Adrenal gland (tissue), 12 donors: ENCODE data around the gene DCC. TPM values are rescaled to one million over a fixed set of nuclear protein-coding genes. Genes with fewer than 3 reads are reported as not detected.

Experiments used
- DNase-seq, 7 donors: peaks; one replicate each; pipeline ENCODE4 v3.0.0-alpha.2; 2019 to 2020
- H3K27ac ChIP-seq, 5 donors: fragments of 200-600 bp; sonication (generic) in 4 of 5; 1 replicate in 3 of 5; 2 replicates in 2 of 5; pipeline versions ENCODE4 v1.5.1 to v1.8.0; 2016 to 2020; ENCODE audit warnings: mild to moderate bottlenecking in 1 of 5
- H3K27me3 ChIP-seq: fragments of 200-600 bp; 2 replicates; pipeline ENCODE4 v1.8.0; 2021
- H3K36me3 ChIP-seq, 2 donors: fragments of 200-600 bp; replicated peaks in 1 of 2; 1 replicate in 1 of 2; 2 replicates in 1 of 2; pipeline versions ENCODE4 v1.5.1 to v1.8.0; 2018 to 2022
- H3K4me1 ChIP-seq, 2 donors: fragments of 200-600 bp; replicated peaks in 1 of 2; 1 replicate in 1 of 2; 2 replicates in 1 of 2; pipeline versions ENCODE4 v1.5.1 to v1.8.0; 2018 to 2021
- H3K4me3 ChIP-seq, 4 donors: fragments of 200-600 bp; sonication (generic) in 3 of 4; one replicate each; pipeline ENCODE4 v1.5.1; 2016 to 2018
- H3K9me3 ChIP-seq, 3 donors: fragments of 200-600 bp; sonication (generic) in 1 of 3; replicated peaks in 1 of 3; 1 replicate in 2 of 3; 2 replicates in 1 of 3; pipeline versions ENCODE4 v1.5.1 to v1.8.0; 2016 to 2021
- POLR2A ChIP-seq, 2 donors: fragments of 450-650 bp; IDR thresholded peaks; one replicate each; pipeline ENCODE4 v1.6.1; 2017; ENCODE audit warnings: antibody characterized with exemption in 2 of 2, mild to moderate bottlenecking in 2 of 2, moderate library complexity in 1 of 2
- WGBS, 4 donors: extraction: QIAGEN DNeasy Blood & Tissue Kit in 2 of 4; methylation state at CpG; one replicate each; pipeline versions ENCODE4 v1.1.5 to v1.1.7; 2013 to 2017; 5-methylcytosine and 5-hydroxymethylcytosine counted together
- intact Hi-C, 2 donors: fragments of 100-400 bp; cut with DNase I; formaldehyde crosslinking; loops; one replicate each; pipeline versions ENCODE4 v1.14.1 to v1.15.0; 2022 to 2023
- polyA plus RNA-seq, 3 donors: library from polyadenylated mRNA; stranded (reverse); fragments of 200-250 nt in 2 of 3; fragments of 350-450 nt in 1 of 3; fragmentation: Illumina TruSeq in 1 of 3; extraction: RNeasy Lipid Tissue Mini Kit (QIAGEN cat#74804) in 1 of 3; gene quantifications; one replicate each; pipeline ENCODE4 v1.2.3, GENCODE V29; 2013 to 2014
- total RNA-seq, 9 donors: library from RNA; depleted of rRNA in 4 of 9; stranded (reverse); fragments of >200 nt in 4 of 9; fragments of 120-200 nt in 1 of 9; fragmentation: NEBNext Ultra II Directional in 1 of 9; extraction: Animal tissue kit (Norgen Biotek cat#: 25700) in 1 of 9; gene quantifications; one replicate each; pipeline versions ENCODE4 v1.1.0 to v1.2.4, GENCODE V29; 2013 to 2023
- TF ChIP-seq, protein P1 (sequence below), 6 experiments: fragments of 450-650 bp in 4 of 6; fragments of 200-600 bp in 2 of 6; sonication (generic) in 1 of 6; IDR thresholded peaks; 1 replicate in 5 of 6; 2 replicates in 1 of 6; pipeline versions ENCODE4 v1.5.1 to v1.8.0; 2016 to 2021; ENCODE audit warnings: antibody characterized with exemption in 6 of 6, mild to moderate bottlenecking in 2 of 6, moderate library complexity in 1 of 6
- donor health status: healthy with polysubstance abuse.
- donor health status: Bipolar disorder and iron deficiency.
- donor health status: DM: yes; HTN: yes; CAD: no.
- donor health status: DM: no; HTN: no; CAD: no.
- donor health status: DM: no; HTN: no; CAD: no.
- donor health status: DM: yes; HTN: yes; CAD: no.

DCC gene
- total and polyA plus RNA-seq, 12 donors = 0.33 to 3.5 (median 1.1) TPM; not detected in 1

GRCh38 chr18:53191634-53192033 is 851.6 kb downstream of the DCC start:
- no peaks in the 10 kb centered on the region for H3K4me1 ChIP-seq
- no peaks in the 10 kb centered on the region for H3K36me3 ChIP-seq
- no peaks in the 10 kb centered on the region for H3K27me3 ChIP-seq
- no peaks in the 10 kb centered on the region for H3K9me3 ChIP-seq
- no peak overlapping the region for H3K4me3 ChIP-seq
- intact Hi-C loops = no loop called here
- DNase-seq = no peak
- TF ChIP-seq, protein P1, sequence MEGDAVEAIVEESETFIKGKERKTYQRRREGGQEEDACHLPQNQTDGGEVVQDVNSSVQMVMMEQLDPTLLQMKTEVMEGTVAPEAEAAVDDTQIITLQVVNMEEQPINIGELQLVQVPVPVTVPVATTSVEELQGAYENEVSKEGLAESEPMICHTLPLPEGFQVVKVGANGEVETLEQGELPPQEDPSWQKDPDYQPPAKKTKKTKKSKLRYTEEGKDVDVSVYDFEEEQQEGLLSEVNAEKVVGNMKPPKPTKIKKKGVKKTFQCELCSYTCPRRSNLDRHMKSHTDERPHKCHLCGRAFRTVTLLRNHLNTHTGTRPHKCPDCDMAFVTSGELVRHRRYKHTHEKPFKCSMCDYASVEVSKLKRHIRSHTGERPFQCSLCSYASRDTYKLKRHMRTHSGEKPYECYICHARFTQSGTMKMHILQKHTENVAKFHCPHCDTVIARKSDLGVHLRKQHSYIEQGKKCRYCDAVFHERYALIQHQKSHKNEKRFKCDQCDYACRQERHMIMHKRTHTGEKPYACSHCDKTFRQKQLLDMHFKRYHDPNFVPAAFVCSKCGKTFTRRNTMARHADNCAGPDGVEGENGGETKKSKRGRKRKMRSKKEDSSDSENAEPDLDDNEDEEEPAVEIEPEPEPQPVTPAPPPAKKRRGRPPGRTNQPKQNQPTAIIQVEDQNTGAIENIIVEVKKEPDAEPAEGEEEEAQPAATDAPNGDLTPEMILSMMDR (IDR thresholded peaks at IDR 0.05) = no peak
- no peak for TF ChIP-seq POLR2A (IDR thresholded peaks at IDR 0.05)
- WGBS, 4 donors = 41 to 52% (median 45%) methylated on average over 3 of the region's 3 CpGs
- no peak overlapping the region for H3K27ac ChIP-seq

- no peaks in the 10 kb centered on the region for H3K4me1 ChIP-seq
- H3K27me3 ChIP-seq = no peaks in the 10 kb centered on the region
- DNase-seq = no peak
- intact Hi-C loops = no loop called here
- no peak for TF ChIP-seq POLR2A (IDR thresholded peaks at IDR 0.05)
- TF ChIP-seq, protein P1 (IDR thresholded peaks at IDR 0.05) = no peak
- no peak overlapping the region for H3K4me3 ChIP-seq
- no peaks in the 10 kb centered on the region for H3K9me3 ChIP-seq
- no peak overlapping the region for H3K27ac ChIP-seq
- no peaks in the 10 kb centered on the region for H3K36me3 ChIP-seq
Observed at GRCh38 chr18:53193870-53194269, 853.9 kb downstream of the DCC start.

DNA sequence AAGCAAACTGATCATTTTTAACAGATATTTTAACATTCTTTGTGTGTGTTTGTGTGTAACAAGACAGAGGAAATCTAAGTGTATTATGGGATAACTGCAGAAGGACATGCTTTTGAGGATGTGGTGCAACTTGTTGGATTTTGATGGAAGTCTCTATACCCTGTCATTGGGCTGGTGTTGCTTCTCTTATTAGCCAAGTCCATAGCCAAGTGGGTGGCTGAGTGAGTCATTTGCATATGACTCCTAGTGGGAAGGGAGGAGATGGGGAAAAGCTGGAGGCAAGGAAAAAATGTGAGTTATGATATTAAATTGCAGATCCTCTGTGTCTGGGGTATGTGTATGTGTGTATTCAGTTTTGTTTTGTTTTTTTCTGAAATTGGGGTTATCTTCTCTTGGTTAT is 879.9 kb downstream of the DCC start:
- no peaks in the 10 kb centered on the region for H3K36me3 ChIP-seq
- no peaks in the 10 kb centered on the region for H3K9me3 ChIP-seq
- intact Hi-C loops = no loop called here
- TF ChIP-seq, protein P1 (IDR thresholded peaks at IDR 0.05) = no peak
- TF ChIP-seq POLR2A (IDR thresholded peaks at IDR 0.05) = no peak
- DNase-seq = no peak
- no peak overlapping the region for H3K27ac ChIP-seq
- no peaks in the 10 kb centered on the region for H3K4me1 ChIP-seq
- no peak overlapping the region for H3K4me3 ChIP-seq
- H3K27me3 ChIP-seq = no peaks in the 10 kb centered on the region

- TF ChIP-seq, protein P1 (IDR thresholded peaks at IDR 0.05) = no peak
- no peak for TF ChIP-seq POLR2A (IDR thresholded peaks at IDR 0.05)
- WGBS, 4 donors = 73 to 78% (median 74%) methylated on average over 6 of the region's 6 CpGs
- Histone ChIP-seq H3K9me3 (no peaks in the 10 kb centered on the region), H3K27ac (no peak overlapping the region), H3K36me3 (no peaks in the 10 kb centered on the region), H3K27me3 (no peaks in the 10 kb centered on the region), H3K4me1 (no peaks in the 10 kb centered on the region), H3K4me3 (no peak overlapping the region)
- intact Hi-C loops = no loop called here
- DNase-seq = no peak
Observed at GRCh38 chr18:53224128-53224778, 884.3 kb downstream of the DCC start.
